Epidermal melanocyte (primary cell): ENCODE results near the gene UMODL1.
"Not testable (repeated sequence)": the region's sequence is repeated elsewhere in the genome, so short reads cannot be mapped to it uniquely, and the experiment has no call there.

Source experiments
- DNase-seq: peaks from one replicate; pipeline ENCODE4 v3.0.0; 2011; ENCODE audit warnings: low spot score; ENCODE audit not compliant: insufficient read length

UMODL1 gene

DNA sequence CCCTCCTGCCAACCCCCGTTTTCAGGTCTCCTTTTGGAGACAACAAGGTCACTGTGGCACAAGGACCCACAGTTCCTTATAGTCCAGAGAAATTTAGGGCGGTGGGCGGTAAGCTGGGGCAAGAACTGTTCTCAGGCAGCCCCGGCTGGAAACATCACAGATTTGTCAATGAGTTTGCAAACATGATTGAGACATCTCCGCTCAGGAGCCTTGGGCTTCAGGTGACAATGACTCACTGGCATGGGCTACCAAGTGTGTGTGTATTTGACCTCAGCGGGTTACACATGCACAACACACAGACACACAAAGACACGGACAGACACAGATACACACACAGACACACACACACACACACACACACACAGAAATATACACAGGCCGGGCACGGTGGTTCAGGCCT lies 89.6 kb downstream of the UMODL1 start:
- no peak for DNase-seq

- no peak for DNase-seq
Observed at GRCh38 chr21:42161401-42161955, 90.4 kb downstream of the UMODL1 start.

GRCh38 chr21:42161956-42162681 lies 91.0 kb downstream of the UMODL1 start:
- no peak for DNase-seq

DNA sequence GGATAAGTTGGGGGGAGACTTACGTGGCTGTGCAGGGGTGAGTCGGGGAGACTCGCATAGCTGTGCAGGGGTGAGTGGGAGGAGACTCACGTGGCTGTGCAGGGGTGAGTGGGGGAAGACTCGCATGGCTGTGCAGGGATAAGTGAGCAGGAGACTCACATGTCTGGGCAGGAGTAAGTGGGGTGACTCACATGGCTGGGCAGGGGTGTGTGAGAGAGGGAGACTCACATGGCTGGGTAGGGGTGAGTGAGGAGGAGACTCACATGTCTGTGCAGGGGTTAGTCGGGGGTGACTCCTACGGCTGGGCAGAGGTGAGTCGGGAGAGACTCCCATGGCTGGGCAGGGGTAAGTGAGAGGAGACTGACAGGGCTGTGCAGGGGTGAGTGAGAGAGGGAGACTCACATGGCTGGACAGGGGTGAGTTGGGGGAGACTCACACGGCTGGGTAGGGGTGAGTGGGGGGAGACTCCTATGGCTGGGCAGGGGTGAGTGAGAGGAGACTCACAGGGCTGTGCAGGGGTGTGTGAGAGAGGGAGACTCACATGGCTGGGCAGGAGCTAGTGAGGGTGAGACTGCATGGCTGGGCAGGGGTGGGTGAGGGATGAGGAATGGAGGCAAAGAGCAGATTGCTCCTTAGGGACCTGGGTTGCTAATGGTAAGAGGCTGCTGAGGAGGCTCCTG lies 91.9 kb downstream of the UMODL1 start:
- no peak for DNase-seq

DNA sequence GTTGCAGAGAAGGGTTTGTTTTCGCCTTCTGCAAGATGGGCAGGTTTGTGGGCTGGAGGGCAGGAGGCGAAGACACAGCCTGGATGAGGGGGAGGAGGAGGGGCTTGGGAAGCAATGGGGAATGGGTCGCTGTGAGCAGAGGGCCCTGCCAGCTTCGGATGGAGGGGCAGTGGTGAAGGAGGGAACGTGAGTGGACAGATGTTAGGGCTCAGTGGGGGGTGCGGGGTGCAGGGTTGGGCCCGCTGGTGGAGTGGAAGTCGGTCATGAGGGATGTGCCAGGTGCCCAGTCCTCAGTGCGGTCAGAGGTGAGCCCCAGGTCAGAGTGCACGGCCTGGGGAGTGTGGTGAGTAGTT lies 92.4 kb downstream of the UMODL1 start:
- DNase-seq: no peak

DNA sequence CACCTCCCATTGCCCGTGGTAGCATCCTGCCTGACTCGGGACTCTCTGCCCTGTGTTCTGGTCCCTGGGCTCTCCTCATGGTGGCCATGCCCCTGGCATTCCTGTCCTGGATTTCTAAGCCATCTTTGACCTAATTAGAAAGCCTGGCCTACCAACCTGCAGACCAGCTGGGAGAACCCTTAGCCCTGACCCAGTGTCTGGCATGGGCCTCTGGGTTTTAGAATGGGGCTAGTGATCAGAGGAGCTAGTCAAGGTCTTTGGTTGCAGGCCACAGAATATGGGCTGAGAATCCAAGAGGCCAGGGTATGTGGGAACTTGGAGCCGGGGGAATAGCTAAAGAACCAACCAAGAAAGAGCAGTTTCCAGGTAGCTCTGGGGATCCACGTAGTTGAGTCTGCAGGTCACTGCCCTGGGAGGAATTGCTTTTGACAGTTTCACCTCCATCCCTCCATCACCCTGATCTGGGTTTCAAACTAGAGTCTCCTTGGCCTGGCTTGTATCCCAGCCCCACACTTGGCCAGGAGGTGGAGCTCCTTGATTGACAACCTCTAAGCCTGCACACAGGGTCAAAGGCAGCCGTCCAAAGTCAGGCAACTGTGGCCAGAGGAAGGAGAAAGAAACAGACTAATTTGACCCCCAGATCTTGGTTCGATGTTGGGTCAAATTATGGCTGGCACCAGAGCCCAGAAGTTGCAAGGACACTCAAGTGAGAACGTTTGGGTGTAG lies 93.1 kb downstream of the UMODL1 start:
- DNase-seq: no peak

GRCh38 chr21:42164818-42165217 lies 93.7 kb downstream of the UMODL1 start:
- no peak for DNase-seq

- DNase-seq: no peak
Observed at GRCh38 chr21:42165901-42166300, 94.8 kb downstream of the UMODL1 start.

- DNase-seq: no peak
Observed at GRCh38 chr21:42169758-42170157, 98.6 kb downstream of the UMODL1 start.

DNA sequence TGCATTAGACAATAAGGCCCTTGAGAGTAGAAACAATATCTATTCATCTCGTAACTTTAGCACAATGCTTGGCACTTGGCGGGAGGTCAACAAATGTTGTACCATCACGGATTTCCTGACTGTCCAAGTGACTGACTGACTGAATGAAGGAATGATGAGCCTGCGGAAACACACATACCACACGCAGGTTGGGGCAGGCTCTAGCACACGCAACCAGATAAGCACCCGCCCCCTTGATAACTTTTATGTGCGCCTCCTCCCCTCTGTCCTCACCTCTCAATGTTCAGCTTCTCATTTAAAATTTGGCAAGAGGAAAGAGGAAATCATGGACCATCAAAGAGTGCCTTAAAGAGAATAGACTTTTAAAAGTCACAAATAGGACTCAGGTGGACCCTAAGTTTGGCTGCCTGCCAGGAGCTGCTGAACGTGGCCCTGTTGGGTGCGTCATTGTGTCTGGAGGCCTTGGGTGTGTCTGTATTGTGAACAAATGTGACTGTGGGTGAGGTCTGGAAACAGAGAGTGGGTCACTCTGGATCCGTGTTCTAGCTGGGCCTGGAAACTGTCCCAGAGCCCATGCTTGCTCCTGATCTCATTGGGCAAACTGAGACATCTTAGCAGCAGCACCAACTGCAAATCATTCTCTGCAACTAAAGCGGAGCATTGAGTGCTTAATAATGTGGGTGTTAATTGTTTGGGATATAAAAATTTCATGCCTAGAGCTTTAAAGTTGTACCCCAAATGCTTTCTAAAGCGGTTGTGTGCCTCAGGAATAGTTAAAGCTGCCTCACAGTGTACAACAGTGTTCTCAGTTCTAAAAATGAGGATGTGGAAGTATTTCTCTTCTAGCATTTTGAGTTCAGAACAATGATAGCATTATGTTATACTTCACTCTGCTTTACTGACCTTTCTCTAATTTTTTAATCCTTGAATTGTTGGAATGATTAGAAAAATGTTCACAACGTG lies 100.3 kb downstream of the UMODL1 start:
- no peak for DNase-seq

- DNase-seq: no peak
Observed at GRCh38 chr21:42172596-42173483, 101.7 kb downstream of the UMODL1 start.

DNA sequence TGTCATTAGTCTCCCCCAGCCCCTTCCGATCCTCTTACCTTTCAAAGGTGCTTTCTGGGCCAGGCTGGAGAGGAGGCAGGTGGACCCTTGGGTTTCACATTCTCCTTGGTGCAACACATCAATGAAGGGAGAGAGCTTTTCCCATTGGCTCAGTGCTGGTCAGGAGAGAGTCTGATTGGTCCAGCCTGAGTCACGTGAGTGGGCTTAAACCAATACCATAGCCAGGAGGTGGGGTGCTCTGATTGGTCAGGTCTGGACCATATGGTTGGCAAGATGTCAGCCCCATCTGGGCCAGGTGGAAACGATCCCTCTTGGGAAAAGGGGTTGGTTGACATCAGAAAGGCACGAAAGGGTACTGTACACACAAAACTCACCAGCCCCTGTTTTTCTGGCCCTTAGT lies 103.1 kb downstream of the UMODL1 start:
- no peak for DNase-seq

- DNase-seq: no peak
Observed at GRCh38 chr21:42175110-42175710, 104.1 kb downstream of the UMODL1 start.

DNA sequence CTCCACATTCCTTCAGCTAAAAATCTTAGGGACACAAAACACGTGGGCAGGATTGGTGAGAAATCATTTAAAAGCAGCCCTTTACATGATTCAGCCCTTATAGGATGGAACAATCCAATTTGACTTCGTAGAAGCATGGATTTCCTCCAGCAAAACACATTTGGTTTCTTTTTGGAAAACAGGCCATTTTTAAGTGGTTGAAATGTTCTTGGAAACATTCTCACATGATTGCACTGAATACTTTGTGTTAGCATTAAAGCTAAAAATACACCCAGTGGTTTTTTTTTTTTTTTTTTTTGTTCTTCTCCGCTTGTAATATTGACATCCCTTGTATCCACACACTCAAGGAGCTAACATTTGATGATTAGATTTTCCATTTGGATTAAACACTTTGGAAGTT lies 105.7 kb downstream of the UMODL1 start:
- no peak for DNase-seq

GRCh38 chr21:42179316-42179715 lies 108.2 kb downstream of the UMODL1 start:
- DNase-seq: no peak

GRCh38 chr21:42180001-42180400 lies 108.9 kb downstream of the UMODL1 start:
- DNase-seq: not testable (repeated sequence)

GRCh38 chr21:42182713-42183371 lies 111.7 kb downstream of the UMODL1 start:
- no peak for DNase-seq

DNA sequence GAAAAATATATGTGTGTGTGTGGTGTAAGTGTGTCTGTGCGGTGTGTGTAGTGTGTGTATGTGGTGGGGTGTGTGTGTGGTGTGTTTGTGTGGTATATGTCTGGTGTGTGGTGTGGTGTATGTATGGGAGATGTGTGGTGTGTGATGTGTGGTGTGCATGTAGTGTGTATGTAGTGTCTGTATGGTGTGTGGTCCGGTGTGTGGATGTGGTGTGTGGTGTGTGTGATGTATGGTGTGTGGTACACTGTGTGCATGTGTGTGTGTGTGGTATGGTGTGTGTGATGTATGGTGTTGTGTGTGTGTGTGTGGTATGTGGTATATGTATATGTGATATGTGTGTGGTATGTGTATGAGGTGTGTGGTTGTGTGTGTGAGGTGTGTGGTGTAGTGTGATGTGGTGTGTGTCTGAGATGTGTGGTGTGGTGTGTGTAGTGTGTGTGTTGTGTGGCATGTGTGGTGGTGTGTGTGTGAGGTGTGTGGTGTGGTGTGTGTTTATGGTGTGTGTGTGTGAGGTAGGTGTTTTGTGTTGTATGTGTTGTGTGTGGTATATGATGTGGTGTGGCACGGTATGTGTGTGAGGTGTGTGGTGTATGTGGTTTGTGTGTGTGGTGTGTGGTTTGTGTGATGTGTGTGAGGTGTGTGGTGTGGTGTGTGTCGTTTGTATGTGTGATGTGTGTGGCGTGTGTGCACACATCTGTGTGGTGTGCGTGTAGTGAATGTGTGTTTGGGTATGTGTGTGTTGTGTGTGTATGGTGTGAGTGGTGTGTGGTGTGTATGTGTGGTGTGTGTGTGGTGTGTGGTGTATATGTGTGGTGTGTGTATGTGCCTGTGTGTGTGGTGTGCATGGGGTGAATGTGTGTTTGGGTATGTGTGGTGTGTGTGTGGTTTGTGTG lies 112.5 kb downstream of the UMODL1 start:
- no peak for DNase-seq
